ENCODE data around the gene ATP6V1G1.
"Not testable (repeated sequence)": the region's sequence is repeated elsewhere in the genome, so short reads cannot be mapped to it uniquely, and the experiment has no call there.

The ATP6V1G1 gene

DNA sequence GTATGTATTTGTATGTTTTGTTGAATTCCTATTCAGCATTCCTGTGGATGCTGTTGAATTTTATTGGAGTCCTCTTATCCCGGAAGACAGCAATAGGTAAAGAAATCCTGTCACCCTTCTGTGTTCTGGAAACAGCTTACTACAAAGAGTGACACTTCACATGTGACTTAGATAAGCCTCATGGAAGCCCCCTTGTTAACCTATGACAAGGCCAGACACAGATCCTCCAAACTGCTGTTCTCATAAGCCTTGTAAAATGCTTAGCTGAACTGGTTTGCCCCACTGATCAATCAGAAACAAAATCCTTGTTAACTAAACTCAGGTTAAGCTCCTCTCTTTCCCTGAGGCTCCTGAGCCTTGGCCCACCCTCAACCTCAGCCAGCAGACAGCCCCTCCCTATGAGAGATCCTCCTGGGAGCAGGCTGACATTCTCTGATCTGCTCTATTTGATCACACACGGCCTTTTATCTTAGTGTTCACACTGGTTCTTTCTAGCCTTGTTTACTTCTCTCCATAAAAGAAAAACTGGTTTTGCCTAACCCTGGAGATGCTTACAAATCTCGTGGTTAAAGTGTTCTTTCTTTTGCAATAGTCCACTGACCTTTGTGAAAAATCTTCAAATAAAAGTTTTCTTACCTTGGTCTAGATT is 29.4 kb upstream of the ATP6V1G1 start:
- H3K27me3 ChIP-seq (ENCODE audit: control insufficient read depth in 1 of 2, insufficient read depth in 2 of 2, low read length in 2 of 2) = no peaks in the 10 kb centered on the region
- H3K36me3 ChIP-seq (ENCODE audit: insufficient read depth, low read length) = no peaks in the 10 kb centered on the region
- H3K27ac ChIP-seq (ENCODE audit: low read depth, low read length) = no peak overlapping the region
- H3K9me3 ChIP-seq (ENCODE audit: low read length) = no peaks in the 10 kb centered on the region
- H3K4me3 ChIP-seq (ENCODE audit: low read depth in 1 of 2, low read length in 2 of 2) = no peak overlapping the region
- H3K9ac ChIP-seq (ENCODE audit: low read length) = no peak overlapping the region
- no peaks in the 10 kb centered on the region for H3K4me1 ChIP-seq (ENCODE audit: insufficient read depth, low read length)

DNA sequence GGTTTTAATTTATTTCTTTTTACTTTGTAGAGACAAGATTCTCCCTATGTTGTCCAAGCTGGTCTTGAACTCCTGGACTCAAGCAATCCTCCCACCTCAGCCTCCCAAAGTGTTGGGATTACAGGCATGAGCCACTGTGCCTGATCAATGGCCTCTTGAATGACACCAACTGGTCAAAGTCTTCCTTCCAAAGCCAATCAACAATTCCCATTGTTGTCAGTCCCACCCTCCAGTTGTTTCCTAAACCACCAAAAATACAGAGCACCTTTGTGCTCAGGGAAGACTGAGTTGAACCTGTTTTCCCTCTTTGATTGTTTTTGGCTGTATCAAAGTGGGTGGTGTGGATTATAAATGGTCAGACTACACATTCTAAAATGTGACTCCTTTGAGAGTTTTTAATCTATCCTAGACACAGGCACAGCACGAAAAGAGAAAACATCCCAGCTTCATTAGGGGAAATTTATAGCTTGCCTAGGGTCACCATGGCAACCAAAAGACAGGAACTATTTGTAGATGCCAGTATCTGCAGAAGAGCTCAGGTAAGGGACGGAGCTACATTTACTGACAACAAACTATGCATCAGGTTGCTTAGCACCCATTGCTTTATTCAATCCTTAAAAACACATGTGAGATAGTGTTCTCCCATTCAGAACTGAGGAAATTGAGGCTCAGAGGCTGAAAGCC is 27.6 kb upstream of the ATP6V1G1 start:
- Histone ChIP-seq H3K9ac (ENCODE audit: low read length) (no peak overlapping the region), H3K9me3 (ENCODE audit: low read length) (no peaks in the 10 kb centered on the region), H3K4me3 (ENCODE audit: low read depth in 1 of 2, low read length in 2 of 2) (no peak overlapping the region), H3K4me1 (ENCODE audit: insufficient read depth, low read length) (no peaks in the 10 kb centered on the region), H3K27ac (ENCODE audit: low read depth, low read length) (no peak overlapping the region), H3K36me3 (ENCODE audit: insufficient read depth, low read length) (no peaks in the 10 kb centered on the region), H3K27me3 (ENCODE audit: control insufficient read depth in 1 of 2, insufficient read depth in 2 of 2, low read length in 2 of 2) (no peaks in the 10 kb centered on the region)

GRCh38 chr9:114560956-114561355 is 26.6 kb upstream of the ATP6V1G1 start:
- Histone ChIP-seq H3K27ac (ENCODE audit: low read depth, low read length) (no peak overlapping the region), H3K27me3 (ENCODE audit: control insufficient read depth in 1 of 2, insufficient read depth in 2 of 2, low read length in 2 of 2) (no peaks in the 10 kb centered on the region), H3K36me3 (ENCODE audit: insufficient read depth, low read length) (no peaks in the 10 kb centered on the region), H3K4me3 (ENCODE audit: low read depth in 1 of 2, low read length in 2 of 2) (no peak overlapping the region), H3K4me1 (ENCODE audit: insufficient read depth, low read length) (no peaks in the 10 kb centered on the region), H3K9me3 (ENCODE audit: low read length) (no peaks in the 10 kb centered on the region), H3K9ac (ENCODE audit: low read length) (no peak overlapping the region)

DNA sequence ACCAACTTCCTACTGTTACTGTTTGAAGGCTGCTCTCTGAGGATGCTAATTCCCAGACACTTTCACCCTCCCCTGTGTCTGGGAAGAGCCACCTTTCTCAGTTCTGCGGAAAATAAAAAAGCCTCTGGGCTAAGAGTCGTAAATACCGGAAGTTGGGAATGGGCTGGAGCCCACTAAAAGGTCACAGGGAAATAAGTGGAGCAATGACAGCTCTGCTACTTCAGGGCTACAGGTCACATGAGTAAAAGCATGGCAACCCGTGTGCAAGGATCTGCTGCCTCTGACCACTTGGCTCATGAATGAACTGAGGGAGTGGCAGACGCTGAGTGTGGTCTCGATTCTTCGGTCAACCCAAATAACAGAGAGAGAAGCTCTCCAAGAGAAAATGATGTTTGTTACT is 25.8 kb upstream of the ATP6V1G1 start:
- H3K27ac ChIP-seq (ENCODE audit: low read depth, low read length) = no peak overlapping the region
- H3K36me3 ChIP-seq (ENCODE audit: insufficient read depth, low read length) = no peaks in the 10 kb centered on the region
- H3K4me1 ChIP-seq (ENCODE audit: insufficient read depth, low read length) = no peaks in the 10 kb centered on the region
- H3K4me3 ChIP-seq (ENCODE audit: low read depth in 1 of 2, low read length in 2 of 2) = no peak overlapping the region
- H3K9ac ChIP-seq (ENCODE audit: low read length) = no peak overlapping the region
- H3K27me3 ChIP-seq (ENCODE audit: control insufficient read depth in 1 of 2, insufficient read depth in 2 of 2, low read length in 2 of 2) = no peaks in the 10 kb centered on the region
- no peaks in the 10 kb centered on the region for H3K9me3 ChIP-seq (ENCODE audit: low read length)

DNA sequence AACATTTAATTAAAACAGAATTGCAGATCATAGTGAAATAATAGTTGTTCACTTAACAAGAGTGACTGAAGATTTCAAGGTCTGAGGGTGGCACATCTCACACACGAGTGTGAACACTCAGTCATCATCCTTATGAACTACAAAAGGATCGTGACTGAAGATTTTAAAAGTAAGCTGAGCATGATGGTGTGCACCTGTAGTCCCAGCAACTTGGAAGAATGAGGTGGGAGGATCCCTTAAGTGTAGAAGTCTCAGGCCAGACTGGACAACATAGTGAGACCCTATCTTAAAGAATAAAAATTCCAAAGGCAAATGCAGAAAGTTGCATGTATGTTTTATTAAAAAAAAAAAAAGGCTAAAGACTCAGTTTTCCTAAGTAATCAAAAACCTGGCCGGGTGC is 22.4 kb upstream of the ATP6V1G1 start:
- no peaks in the 10 kb centered on the region for H3K9me3 ChIP-seq (ENCODE audit: low read length)
- H3K27me3 ChIP-seq (ENCODE audit: control insufficient read depth in 1 of 2, insufficient read depth in 2 of 2, low read length in 2 of 2) = no peaks in the 10 kb centered on the region
- H3K9ac ChIP-seq (ENCODE audit: low read length) = no peak overlapping the region
- no peak overlapping the region for H3K27ac ChIP-seq (ENCODE audit: low read depth, low read length)
- no peak overlapping the region for H3K4me3 ChIP-seq (ENCODE audit: low read depth in 1 of 2, low read length in 2 of 2)
- no peaks in the 10 kb centered on the region for H3K36me3 ChIP-seq (ENCODE audit: insufficient read depth, low read length)
- H3K4me1 ChIP-seq (ENCODE audit: insufficient read depth, low read length) = no peaks in the 10 kb centered on the region

DNA sequence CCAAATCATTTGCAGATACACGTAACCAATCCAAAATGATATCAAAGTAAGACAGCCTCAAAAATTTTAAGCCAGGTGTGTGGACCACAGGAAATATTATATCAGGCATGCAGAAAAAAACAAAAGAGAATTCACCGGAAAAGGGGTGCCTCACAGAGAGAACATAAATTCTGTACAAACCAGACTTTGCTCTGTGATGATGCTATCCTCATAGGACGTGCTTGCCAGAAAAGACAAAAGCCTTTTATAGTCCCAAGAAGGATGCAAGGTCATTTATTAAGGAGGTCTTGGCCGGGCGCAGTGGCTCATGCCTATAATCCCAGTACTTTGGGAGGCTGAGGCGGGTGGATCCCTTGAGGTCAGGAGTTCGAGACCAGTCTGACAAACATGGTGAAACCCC is 16.8 kb upstream of the ATP6V1G1 start:
- H3K27me3 ChIP-seq (ENCODE audit: control insufficient read depth in 1 of 2, insufficient read depth in 2 of 2, low read length in 2 of 2) = no peaks in the 10 kb centered on the region
- no peaks in the 10 kb centered on the region for H3K36me3 ChIP-seq (ENCODE audit: insufficient read depth, low read length)
- no peak overlapping the region for H3K9ac ChIP-seq (ENCODE audit: low read length)
- H3K4me1 ChIP-seq (ENCODE audit: insufficient read depth, low read length) = no peaks in the 10 kb centered on the region
- no peak overlapping the region for H3K4me3 ChIP-seq (ENCODE audit: low read depth in 1 of 2, low read length in 2 of 2)
- H3K9me3 ChIP-seq (ENCODE audit: low read length) = no peaks in the 10 kb centered on the region
- H3K27ac ChIP-seq (ENCODE audit: low read depth, low read length) = no peak overlapping the region

DNA sequence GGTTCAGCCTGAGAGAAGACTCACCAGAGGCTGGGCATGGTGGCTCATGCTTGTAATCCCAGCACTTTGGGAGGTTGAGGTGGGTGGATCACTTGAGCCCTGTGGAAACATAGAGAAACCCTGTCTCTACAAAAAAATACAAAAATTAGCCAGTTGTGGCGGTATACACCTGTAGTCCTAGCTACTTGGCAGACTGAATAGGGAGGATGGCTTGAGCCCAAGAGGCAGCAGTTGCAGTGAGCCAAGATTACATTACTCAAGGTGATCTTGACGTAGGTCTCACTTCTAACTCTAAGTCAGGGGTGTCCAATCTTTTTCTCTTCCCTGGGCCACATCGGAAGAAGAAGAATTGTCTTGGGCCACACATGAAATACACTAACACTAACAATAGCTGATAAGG is 16.2 kb upstream of the ATP6V1G1 start:
- Histone ChIP-seq H3K4me3 (ENCODE audit: low read depth in 1 of 2, low read length in 2 of 2) (no peak overlapping the region), H3K27ac (ENCODE audit: low read depth, low read length) (no peak overlapping the region), H3K4me1 (ENCODE audit: insufficient read depth, low read length) (no peaks in the 10 kb centered on the region), H3K9me3 (ENCODE audit: low read length) (no peaks in the 10 kb centered on the region), H3K36me3 (ENCODE audit: insufficient read depth, low read length) (no peaks in the 10 kb centered on the region), H3K27me3 (ENCODE audit: control insufficient read depth in 1 of 2, insufficient read depth in 2 of 2, low read length in 2 of 2) (no peaks in the 10 kb centered on the region), H3K9ac (ENCODE audit: low read length) (no peak overlapping the region)

GRCh38 chr9:114572199-114572598 is 15.4 kb upstream of the ATP6V1G1 start:
- Histone ChIP-seq H3K36me3 (ENCODE audit: insufficient read depth, low read length) (no peaks in the 10 kb centered on the region), H3K9me3 (ENCODE audit: low read length) (no peaks in the 10 kb centered on the region), H3K4me3 (ENCODE audit: low read depth in 1 of 2, low read length in 2 of 2) (no peak overlapping the region), H3K9ac (ENCODE audit: low read length) (no peak overlapping the region), H3K27ac (ENCODE audit: low read depth, low read length) (no peak overlapping the region), H3K4me1 (ENCODE audit: insufficient read depth, low read length) (no peaks in the 10 kb centered on the region), H3K27me3 (ENCODE audit: control insufficient read depth in 1 of 2, insufficient read depth in 2 of 2, low read length in 2 of 2) (no peaks in the 10 kb centered on the region)

DNA sequence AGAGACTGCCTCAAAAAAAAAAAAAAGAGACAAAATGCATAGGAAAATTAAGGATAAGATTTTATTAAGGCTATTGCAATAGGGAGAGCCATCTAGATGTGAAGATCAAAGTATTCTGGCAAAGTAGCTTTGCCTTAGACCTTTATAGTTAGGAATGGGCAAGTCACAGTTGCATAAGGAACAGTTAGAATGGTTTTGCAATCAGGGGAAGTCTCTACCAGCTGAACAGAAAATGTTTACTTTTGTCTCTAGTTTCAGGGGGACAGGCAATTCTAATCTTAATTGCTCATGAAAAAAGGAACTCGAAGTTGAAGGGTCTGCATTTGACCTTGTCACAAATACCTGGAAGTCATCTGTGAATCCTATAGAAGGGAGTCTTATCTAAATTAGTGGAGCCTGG is 13.1 kb upstream of the ATP6V1G1 start:
- no peak overlapping the region for H3K27ac ChIP-seq (ENCODE audit: low read depth, low read length)
- no peaks in the 10 kb centered on the region for H3K36me3 ChIP-seq (ENCODE audit: insufficient read depth, low read length)
- H3K27me3 ChIP-seq (ENCODE audit: control insufficient read depth in 1 of 2, insufficient read depth in 2 of 2, low read length in 2 of 2) = no peaks in the 10 kb centered on the region
- H3K4me1 ChIP-seq (ENCODE audit: insufficient read depth, low read length) = no peaks in the 10 kb centered on the region
- no peaks in the 10 kb centered on the region for H3K9me3 ChIP-seq (ENCODE audit: low read length)
- no peak overlapping the region for H3K9ac ChIP-seq (ENCODE audit: low read length)
- H3K4me3 ChIP-seq (ENCODE audit: low read depth in 1 of 2, low read length in 2 of 2) = no peak overlapping the region

DNA sequence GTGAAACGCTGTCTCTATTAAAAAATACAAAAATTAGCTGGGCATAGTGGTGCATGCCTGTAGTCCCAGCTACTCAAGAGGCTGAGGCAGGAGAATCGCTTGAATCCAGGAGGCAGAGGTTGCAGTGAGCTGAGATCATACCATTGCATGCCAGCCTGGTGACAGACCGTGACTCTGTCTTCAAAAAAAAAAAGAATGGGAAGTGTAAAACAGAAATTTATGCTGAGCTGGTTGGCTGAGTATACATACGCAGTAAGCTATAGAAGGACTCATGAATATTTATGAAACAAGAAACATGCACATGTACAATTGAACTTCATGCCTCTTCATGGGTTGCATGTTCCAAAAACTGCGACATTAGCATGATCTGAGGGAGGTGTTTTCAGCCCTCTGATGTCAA is 10.8 kb upstream of the ATP6V1G1 start:
- H3K9ac ChIP-seq (ENCODE audit: low read length); H3K27me3 ChIP-seq (ENCODE audit: control insufficient read depth in 1 of 2, insufficient read depth in 2 of 2, low read length in 2 of 2); H3K4me1 ChIP-seq (ENCODE audit: insufficient read depth, low read length); H3K27ac ChIP-seq (ENCODE audit: low read depth, low read length); H3K4me3 ChIP-seq (ENCODE audit: low read depth in 1 of 2, low read length in 2 of 2); H3K36me3 ChIP-seq (ENCODE audit: insufficient read depth, low read length); H3K9me3 ChIP-seq (ENCODE audit: low read length): not testable (repeated sequence)

DNA sequence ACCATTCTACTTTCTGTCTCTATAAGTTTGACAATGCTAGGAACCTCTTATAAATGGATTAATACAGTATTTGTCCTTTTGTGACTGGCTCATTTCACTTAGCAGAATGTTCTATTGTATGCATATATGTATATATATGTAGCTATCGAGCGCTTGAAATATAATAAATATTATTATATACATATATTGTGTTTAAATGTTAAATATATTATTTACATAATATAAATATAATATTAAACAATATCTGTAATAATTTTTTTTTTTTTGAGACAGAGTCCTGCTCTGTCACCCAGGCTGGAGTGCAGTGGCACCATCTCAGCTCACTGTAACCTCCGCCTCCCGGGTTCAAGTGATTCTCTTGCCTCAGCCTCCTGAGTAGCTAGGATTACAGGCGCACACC is 9.4 kb upstream of the ATP6V1G1 start:
- not testable (repeated sequence) for H3K4me1 ChIP-seq (ENCODE audit: insufficient read depth, low read length); H3K9me3 ChIP-seq (ENCODE audit: low read length); H3K4me3 ChIP-seq (ENCODE audit: low read depth in 1 of 2, low read length in 2 of 2); H3K36me3 ChIP-seq (ENCODE audit: insufficient read depth, low read length); H3K27ac ChIP-seq (ENCODE audit: low read depth, low read length); H3K9ac ChIP-seq (ENCODE audit: low read length); H3K27me3 ChIP-seq (ENCODE audit: control insufficient read depth in 1 of 2, insufficient read depth in 2 of 2, low read length in 2 of 2)

DNA sequence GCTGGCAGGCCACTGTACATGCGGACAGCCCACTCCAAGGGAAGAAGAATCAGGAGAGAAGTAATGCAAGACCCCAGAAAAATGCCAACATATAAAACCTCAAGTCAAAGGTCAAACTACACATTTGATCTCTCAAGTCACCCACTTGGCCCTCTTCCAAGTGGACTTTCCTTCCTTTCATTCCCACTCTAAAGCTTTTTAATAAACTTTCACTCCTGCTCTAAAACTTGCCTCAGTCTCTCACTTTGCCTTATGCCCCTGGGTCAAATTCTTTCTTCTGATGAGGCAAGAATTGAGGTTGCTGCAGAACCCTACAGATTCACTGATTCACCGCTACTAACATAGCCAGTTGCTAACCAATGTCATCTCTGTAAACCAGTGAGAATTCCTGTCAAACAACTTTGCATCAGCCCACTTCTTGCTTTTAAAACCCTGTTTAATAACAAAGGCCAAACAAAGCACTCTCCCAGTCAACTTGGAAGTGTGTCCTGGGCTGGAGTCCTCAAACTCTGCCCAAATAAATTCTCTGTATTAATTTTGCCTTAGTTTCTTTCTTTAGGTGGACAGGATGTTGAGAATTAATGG is 6.9 kb upstream of the ATP6V1G1 start:
- no peaks in the 10 kb centered on the region for H3K36me3 ChIP-seq (ENCODE audit: insufficient read depth, low read length)
- H3K4me3 ChIP-seq (ENCODE audit: low read depth in 1 of 2, low read length in 2 of 2) = no peak overlapping the region
- H3K4me1 ChIP-seq (ENCODE audit: insufficient read depth, low read length) = no peaks in the 10 kb centered on the region
- no peaks in the 10 kb centered on the region for H3K27me3 ChIP-seq (ENCODE audit: control insufficient read depth in 1 of 2, insufficient read depth in 2 of 2, low read length in 2 of 2)
- H3K9ac ChIP-seq (ENCODE audit: low read length) = no peak overlapping the region
- H3K27ac ChIP-seq (ENCODE audit: low read depth, low read length) = no peak overlapping the region
- no peaks in the 10 kb centered on the region for H3K9me3 ChIP-seq (ENCODE audit: low read length)

Data from muscle layer of colon (tissue), 2 donors.